DMS53 treated with DMSO at 0.1 percent for 48 hours (cell line): Measurements from ENCODE around the gene ROCK2.
"Not testable (repeated sequence)": the region's sequence is repeated elsewhere in the genome, so short reads cannot be mapped to it uniquely, and the experiment has no call there.

Source experiments
- DNase-seq: peaks from one replicate; lab custom pipeline; 2025; ENCODE audit not compliant: unreplicated experiment; lab: John Stamatoyannopoulos, UW

The ROCK2 gene

DNA sequence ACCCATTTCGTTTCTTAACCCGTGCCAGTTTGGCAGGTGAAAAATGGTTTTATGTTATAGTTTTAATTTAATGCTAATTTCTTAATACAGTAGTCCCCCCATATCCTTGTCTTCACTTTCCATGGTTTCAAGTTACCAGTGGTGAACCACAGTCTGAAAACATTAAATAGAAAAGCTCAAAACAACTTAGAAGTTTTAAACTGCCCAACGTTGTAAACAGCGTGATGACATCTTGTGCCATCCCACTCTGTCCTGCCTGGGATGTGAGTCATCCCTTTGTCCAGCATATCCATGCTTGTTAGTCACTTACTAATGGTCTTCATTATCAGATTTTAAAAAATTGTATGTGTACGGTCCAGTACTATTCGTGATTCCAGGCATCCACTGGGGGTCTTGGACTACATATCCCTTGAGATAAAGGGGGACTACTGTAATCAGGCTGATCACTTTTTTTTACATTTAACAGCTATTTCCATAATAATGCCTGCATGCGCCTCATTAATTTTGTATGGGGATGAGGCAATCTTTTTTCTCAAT is 157.3 kb downstream of the ROCK2 start:
- no peak for DNase-seq

DNA sequence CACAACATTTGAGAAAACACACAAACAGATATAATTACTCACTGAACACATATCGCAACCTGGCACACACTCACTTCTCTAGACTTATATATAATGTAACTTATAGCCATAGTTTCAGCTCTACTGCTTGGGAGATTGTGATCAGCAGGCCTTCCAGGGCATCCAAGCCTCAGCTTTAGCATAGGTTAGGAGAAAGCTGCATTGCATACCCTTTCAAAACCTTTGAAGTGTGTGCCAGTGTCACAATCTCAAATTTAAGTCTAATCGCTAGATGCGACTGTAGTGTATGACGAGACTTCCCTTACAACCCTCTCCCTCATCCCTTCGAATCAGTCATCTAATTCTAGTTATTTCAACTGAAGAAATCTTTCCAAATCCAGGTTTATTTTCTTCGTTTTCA is 158.3 kb downstream of the ROCK2 start:
- no peak for DNase-seq

DNA sequence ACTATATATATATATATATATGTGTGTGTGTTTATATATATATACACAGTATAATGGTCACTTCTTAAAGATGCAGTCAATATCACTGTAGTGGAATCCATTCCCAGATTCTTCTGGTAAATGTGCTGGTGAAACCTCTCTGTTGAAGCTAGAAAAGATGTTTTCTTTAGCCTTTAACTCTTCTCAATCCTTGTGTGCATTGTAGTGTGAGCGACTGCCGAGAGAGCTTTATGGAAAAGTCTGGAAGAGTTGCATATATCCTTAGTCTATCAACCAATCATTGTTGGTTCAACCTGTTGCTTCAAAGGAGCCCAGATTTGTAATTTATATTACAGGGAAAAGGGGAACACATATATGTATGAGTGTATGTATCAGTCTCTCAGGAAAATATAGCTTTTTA is 161.5 kb downstream of the ROCK2 start:
- no peak for DNase-seq

GRCh38 chr2:11180653-11181052 is 163.8 kb downstream of the ROCK2 start:
- no peak for DNase-seq

DNA sequence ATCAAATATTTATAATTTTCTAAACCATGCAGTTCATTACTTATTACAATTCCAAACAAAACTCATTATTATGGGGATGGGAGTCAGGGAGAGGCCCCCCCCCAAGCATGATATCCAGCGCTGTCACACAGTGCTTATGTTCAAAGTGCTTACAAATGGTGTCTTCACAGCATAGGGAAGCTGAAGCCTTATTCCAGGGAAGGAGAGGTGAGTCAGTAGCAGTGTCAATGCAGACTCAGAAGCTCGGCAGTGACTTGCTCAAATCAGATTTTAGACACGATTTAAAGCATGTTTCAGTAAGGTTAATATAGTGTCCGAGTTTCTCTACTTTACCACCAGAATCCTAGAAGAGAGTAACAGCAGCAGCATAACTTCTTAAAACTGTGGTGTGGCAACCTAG is 164.5 kb downstream of the ROCK2 start:
- no peak for DNase-seq

DNA sequence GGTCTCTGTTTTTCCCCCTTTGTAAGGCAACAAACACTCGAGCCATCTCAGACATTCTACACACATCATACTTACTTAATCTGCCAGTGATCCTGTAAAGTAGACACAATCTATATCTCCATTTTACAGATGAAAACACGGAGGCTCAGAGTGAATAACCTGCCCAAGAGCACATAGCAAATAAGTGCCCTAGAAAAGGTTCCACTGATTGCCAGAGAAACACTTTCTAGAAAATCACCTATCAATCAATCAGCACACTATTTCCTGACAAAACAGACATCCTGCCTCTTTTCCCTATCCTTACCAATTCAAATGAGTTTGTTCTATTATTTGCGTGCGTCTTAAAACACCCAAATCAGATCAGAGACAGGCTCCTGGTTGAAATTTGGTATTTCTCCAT is 165.2 kb downstream of the ROCK2 start:
- no peak for DNase-seq

DNA sequence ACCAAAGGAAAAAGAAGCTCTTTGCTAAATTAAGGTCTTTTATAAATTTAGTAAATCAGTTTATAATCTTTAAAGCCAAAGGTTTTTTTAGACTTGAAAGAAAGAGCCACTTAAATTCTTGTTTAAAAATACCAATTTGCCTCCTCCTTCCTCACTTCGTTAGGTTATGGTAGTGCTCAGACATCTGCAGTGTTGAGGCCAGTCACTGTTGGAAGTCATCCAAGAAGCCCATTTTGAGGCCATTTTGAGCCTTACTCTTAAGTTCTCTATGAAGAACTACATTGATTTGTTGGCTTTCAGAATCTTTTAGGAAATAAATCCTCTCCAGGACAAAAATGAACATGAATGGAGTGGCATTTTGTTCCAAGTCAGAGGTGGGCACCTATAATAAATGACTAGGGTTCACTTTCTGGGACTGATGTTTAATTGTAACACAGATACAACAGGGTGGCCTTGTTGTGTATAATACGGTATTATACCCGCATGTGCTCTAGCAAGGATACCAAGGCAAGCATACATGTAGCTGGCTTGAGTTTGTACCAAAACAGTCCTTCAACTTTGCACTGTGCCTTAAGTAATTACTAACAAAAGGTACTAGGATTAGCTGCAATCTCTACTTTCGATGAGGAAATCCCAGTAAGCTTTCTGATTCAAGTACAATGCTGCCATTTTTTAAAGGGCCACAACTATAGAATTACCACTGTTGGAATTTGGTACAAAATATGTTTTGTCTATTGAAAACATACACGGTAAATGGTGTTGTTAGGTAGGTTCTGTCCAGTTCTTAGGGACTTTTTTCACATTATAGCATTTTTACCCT is 166.4 kb downstream of the ROCK2 start:
- DNase-seq, result no peak

GRCh38 chr2:11175293-11175795 is 169.1 kb downstream of the ROCK2 start:
- no peak for DNase-seq

DNA sequence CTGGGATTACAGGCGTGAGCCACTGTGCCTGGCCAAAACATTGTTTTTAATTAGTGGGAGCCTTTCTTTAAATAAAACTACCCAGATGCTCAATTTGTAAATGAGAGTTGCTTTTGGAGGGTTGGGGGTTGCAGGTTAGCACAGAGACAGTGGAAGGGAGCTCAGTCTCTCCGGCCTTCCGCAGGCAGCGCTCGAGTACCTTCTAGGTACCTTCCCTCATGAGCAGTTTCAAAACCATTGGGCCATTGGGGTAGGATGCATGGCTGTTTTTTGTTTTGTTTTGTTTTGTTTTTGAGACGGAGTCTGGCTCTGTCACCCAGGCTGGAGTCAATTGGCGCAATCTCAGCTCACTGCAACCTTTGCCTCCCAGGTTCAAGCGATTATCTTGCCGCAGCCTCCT is 170.2 kb downstream of the ROCK2 start:
- DNase-seq, result no peak

- DNase-seq, result peak; percentile 43
Measured at GRCh38 chr2:11169333-11169732, 175.1 kb downstream of the ROCK2 start.

GRCh38 chr2:11168488-11168887 is 175.9 kb downstream of the ROCK2 start:
- no peak for DNase-seq

DNA sequence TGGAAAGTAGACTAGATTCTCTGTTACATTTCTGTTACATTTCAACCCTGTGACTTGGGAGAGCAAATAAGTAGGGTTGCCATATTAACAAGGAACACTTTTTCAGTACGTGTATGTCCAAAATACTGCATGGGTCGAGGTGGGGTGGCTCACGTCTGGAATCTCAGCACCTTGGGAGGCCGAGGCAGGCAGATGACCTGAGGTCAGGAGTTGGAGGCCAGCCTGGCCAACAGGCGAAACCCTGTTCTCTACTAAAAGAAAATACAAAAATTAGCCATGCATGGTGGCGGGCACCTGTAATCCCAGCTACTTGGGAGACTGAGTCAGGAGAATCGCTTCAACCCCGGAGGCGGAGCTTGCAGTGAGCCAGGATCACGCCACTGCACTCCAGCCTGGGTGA is 178.0 kb downstream of the ROCK2 start:
- DNase-seq, result no peak

GRCh38 chr2:11165046-11165445 is 179.4 kb downstream of the ROCK2 start:
- not testable (repeated sequence) for DNase-seq

DNA sequence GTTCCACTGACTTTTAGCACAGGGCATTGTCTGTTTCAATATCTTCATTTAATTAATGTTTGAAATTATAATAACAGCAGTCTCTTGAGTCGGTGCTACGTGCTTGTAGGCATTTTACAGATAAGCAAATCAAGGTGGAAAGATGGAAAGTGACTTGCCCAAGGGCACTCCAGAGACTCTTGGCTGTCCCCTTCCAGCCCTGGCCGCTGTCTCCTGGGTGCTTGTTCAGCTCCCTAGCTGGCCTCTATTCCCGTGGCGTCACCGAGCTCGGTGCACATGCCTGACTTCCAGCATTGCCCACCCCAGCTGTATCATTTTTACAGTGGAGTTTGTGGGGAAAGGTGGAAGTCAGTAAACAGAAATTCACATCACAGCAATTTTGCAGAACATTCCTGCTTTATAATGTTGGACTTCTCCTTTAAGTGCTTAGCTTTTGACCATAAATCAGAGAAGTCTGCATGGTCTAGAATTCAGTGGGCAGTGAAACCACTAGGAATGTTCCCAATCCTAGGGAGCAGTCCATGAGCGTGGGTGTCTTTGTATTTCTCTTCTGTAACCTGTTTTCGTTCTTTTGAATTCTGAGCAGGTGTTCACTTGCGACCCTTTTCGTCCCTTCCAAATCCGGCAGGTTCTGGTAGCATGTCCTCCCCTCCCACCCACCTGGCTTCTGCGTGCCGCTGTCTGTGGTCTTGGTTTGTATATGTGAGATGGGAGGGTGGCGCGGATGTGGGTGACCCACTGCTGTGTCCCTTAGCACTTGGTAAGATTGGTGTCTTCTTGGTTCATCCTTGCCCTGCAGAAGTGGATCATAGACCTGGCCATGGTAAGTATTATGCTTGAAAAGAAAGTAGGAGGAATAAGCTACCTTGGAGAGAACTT is 180.8 kb downstream of the ROCK2 start:
- no peak for DNase-seq

DNA sequence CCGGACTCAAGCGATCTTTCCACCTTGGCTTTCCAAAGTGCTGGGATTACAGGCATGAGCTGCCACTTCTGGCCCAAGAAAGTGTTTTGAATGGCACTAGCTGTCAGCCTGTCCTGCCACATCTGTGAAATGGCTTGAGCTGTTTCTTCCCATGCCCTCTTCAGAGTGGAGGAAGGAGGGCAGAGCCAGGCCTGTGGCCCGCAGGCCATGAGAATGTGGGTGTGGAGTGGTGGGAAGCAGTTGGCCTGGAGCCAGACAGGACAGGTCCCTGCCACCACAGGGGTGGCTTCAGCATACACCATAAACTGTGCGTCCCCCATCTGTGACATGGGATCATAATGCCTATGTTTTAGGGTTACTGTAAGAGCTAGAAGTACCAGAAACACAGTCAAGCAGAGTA is 182.7 kb downstream of the ROCK2 start:
- no peak for DNase-seq

GRCh38 chr2:11160731-11161455 is 183.5 kb downstream of the ROCK2 start:
- DNase-seq, result no peak

GRCh38 chr2:11160256-11160655 is 184.2 kb downstream of the ROCK2 start:
- no peak for DNase-seq

DNA sequence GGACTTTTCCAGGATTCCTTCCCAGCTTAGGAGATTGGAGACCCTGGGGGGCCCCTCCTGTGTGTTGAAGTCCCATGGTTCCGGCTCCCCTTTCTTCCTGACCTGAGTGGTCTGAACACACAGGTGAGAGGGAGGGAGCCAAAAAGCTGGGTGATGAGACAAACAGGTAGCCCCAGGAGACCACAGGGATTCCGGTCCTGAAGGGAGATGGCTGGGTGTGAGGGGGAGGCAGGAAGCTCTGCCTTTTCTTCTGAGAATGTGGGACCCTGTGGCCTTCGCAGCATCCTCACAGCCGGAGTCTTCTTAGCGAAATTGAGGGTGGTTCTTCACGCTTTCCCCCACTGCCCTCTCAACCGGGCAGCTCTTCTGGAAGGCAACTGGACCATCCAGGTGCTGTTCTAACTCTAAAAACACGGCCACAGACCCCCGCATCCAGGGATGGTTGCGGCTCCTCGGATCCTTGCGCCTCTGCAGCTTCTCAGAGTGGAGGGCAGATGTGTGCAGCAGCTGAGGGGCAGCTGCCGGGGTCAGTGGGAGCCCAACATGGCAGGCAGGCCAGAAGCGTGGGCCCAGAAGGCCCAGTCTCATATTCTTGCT is 184.8 kb downstream of the ROCK2 start:
- DNase-seq, result no peak

DNA sequence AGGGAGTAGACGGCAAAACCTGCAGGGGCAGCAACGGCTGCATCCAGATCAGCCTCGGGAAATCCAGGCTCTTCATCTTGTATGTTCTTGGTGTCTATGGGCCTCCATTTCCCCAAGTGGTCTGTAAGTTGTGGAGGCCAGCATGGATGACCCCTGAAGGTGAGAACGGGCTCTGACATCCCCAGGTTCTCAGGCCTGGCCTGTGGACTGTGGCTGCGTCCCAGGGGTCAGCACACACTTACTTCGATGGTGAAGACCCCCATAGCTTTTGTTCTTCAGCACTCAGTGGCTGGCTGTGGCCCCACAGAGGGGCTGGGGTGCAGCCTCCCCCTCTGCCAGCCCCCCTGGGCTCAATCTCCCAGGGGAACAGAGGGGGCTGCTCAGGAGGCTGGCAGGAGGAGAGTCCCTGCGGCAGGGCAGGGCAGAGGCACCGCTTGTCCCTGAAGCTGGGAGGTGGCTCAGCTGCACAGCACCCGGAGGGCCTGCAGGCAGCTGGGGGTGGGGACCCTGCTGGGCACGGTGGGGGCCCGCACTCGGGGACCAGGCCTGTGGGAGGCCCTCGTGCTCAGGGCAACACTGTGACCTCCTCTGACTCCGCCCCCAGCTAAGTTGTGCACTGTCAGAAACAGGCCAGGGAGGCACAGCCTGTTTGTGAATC is 185.4 kb downstream of the ROCK2 start:
- DNase-seq, result no peak

GRCh38 chr2:11157731-11158130 is 186.7 kb downstream of the ROCK2 start:
- DNase-seq, result no peak
